Neural cell (in vitro differentiated cells): ENCODE data around the gene GABBR2. TPM values are rescaled to one million over a fixed set of nuclear protein-coding genes. Genes with fewer than 3 reads are reported as not detected.

Experiments used
- H2AFZ ChIP-seq: fragments of 200-600, 300-800 bp; sonication (generic), shearing (Covaris generic); 2 replicates; pipeline ENCODE4 v1.6.0; 2014; ENCODE audit warnings: low read depth, mild to moderate bottlenecking, antibody characterized with exemption, low read length, moderate library complexity
- H3F3A ChIP-seq: fragments of 200-600 bp; shearing (Covaris generic); 2 replicates; pipeline ENCODE4 v1.6.1; 2016; ENCODE audit warnings: mild to moderate bottlenecking, moderate library complexity, mixed read lengths, antibody characterized with exemption, low read length; ENCODE audit not compliant: insufficient read depth, poor library complexity, severe bottlenecking
- H3K27ac ChIP-seq: fragments of 200-600, 300-800 bp; sonication (generic), shearing (Covaris generic); 2 replicates; pipeline ENCODE4 v1.5.1; 2014; ENCODE audit warnings: mild to moderate bottlenecking, low read length, moderate library complexity
- H3K27me3 ChIP-seq: fragments of 300-800, 200-600 bp; sonication (generic), shearing (Covaris generic); 2 replicates; pipeline ENCODE4 v1.6.0; 2014; ENCODE audit warnings: mild to moderate bottlenecking, low read depth, low read length, moderate library complexity; ENCODE audit not compliant: insufficient read depth
- H3K36me3 ChIP-seq: fragments of 300-800, 200-600 bp; sonication (generic), shearing (Covaris generic); 2 replicates; pipeline ENCODE4 v1.5.1; 2014; ENCODE audit warnings: mild to moderate bottlenecking, antibody characterized with exemption, low read length, moderate library complexity; ENCODE audit not compliant: insufficient read depth
- H3K4me2 ChIP-seq: fragments of 300-800, 200-600 bp; sonication (generic), shearing (Covaris generic); 2 replicates; pipeline ENCODE4 v1.6.0; 2014; ENCODE audit warnings: mild to moderate bottlenecking, low read length
- H3K4me3 ChIP-seq: fragments of 300-800, 200-600 bp; sonication (generic), shearing (Covaris generic); 2 replicates; pipeline ENCODE4 v1.5.1; 2014; ENCODE audit warnings: mild to moderate bottlenecking, low read length, moderate library complexity
- H3K79me2 ChIP-seq: fragments of 200-600 bp; shearing (Covaris generic); replicated peaks from 2 replicates; pipeline ENCODE4 v1.6.0; 2014; ENCODE audit warnings: mild to moderate bottlenecking, low read length, moderate library complexity; ENCODE audit not compliant: insufficient read depth
- H3K9ac ChIP-seq: fragments of 300-800, 200-600 bp; sonication (generic), shearing (Covaris generic); 2 replicates; pipeline ENCODE4 v1.6.1; 2016; ENCODE audit warnings: mild to moderate bottlenecking, low read length, mixed read lengths
- H3K9me2 ChIP-seq: fragments of 200-600 bp; shearing (Covaris generic); 2 replicates; pipeline ENCODE4 v1.6.1; 2016; ENCODE audit warnings: mild to moderate bottlenecking, low read length, mixed read lengths; ENCODE audit not compliant: insufficient read depth
- H3K9me3 ChIP-seq: fragments of 200-600, 300-800 bp; sonication (generic), shearing (Covaris generic); 2 replicates; pipeline ENCODE4 v1.6.1; 2016; ENCODE audit warnings: mild to moderate bottlenecking, mixed run types, low read length, moderate library complexity, mixed read lengths
- H4K20me1 ChIP-seq: fragments of 200-600 bp; shearing (Covaris generic); 2 replicates; pipeline ENCODE4 v1.6.1; 2016; ENCODE audit warnings: mild to moderate bottlenecking, mixed run types; ENCODE audit not compliant: insufficient read depth
- CTCF ChIP-seq: fragments of 450-650 bp; IDR thresholded peaks from 2 replicates; pipeline ENCODE4 v1.5.1; 2014; ENCODE audit warnings: antibody characterized with exemption, mild to moderate bottlenecking, moderate library complexity; ENCODE audit not compliant: poor library complexity, severe bottlenecking
- EP300 ChIP-seq: fragments of 450-650 bp; conservative IDR thresholded peaks from 2 replicates; pipeline ENCODE4 v1.6.1; 2014; ENCODE audit warnings: antibody characterized with exemption, mild to moderate bottlenecking, moderate library complexity; ENCODE audit not compliant: poor library complexity, severe bottlenecking
- EZH2 ChIP-seq: fragments of 200-600, 300-800 bp; shearing (Covaris generic), sonication (generic); IDR thresholded peaks from 2 replicates; pipeline ENCODE4 v1.6.1; 2014; ENCODE audit warnings: antibody characterized with exemption, low read length, borderline replicate concordance, mild to moderate bottlenecking; ENCODE audit not compliant: insufficient read depth, poor library complexity, severe bottlenecking
- MXI1 ChIP-seq: fragments of 450-650 bp; conservative IDR thresholded peaks from 2 replicates; pipeline ENCODE4 v1.6.1; 2014; ENCODE audit warnings: antibody characterized with exemption, mild to moderate bottlenecking; ENCODE audit not compliant: poor library complexity, severe bottlenecking
- POLR2AphosphoS5 ChIP-seq: IDR thresholded peaks from 2 replicates; pipeline ENCODE4 v1.6.1; 2012
- RAD21 ChIP-seq: fragments of 450-650 bp; conservative IDR thresholded peaks from 2 replicates; pipeline ENCODE4 v1.6.1; 2014; ENCODE audit warnings: antibody characterized with exemption, mild to moderate bottlenecking, moderate library complexity
- REST ChIP-seq: IDR thresholded peaks from 2 replicates; pipeline ENCODE4 v1.6.1; 2012; ENCODE audit warnings: borderline replicate concordance
- SMC3 ChIP-seq: fragments of 450-650 bp; conservative IDR thresholded peaks from 2 replicates; pipeline ENCODE4 v1.6.1; 2014; ENCODE audit warnings: antibody characterized with exemption, mild to moderate bottlenecking, moderate library complexity; ENCODE audit not compliant: poor library complexity
- TAF1 ChIP-seq: IDR thresholded peaks from 2 replicates; pipeline ENCODE4 v1.6.1; 2012; ENCODE audit warnings: low read depth
- polyA plus RNA-seq: library from polyadenylated mRNA; depleted of rRNA; stranded (reverse); fragments of >200 nt; gene quantifications from 2 replicates; pipeline ENCODE4 v1.2.3, GENCODE V29; 2014

Gene GABBR2
- polyA plus RNA-seq, 1 donor from 2014 or later = 7.1 TPM

GRCh38 chr9:98736226-98736625 lies 27.5 kb upstream of the GABBR2 start:
- Histone ChIP-seq H3K9me2 (no peaks in the 10 kb centered on the region), H3K4me2 (no peak overlapping the region), H3F3A (no peaks in the 10 kb centered on the region), H3K27ac (no peak overlapping the region), H3K4me3 (no peak overlapping the region), H2AFZ (no peak overlapping the region), H4K20me1 (no peaks in the 10 kb centered on the region), H3K27me3 (no peaks in the 10 kb centered on the region), H3K36me3 (no peaks in the 10 kb centered on the region), H3K9ac (no peak overlapping the region), H3K79me2 (no peaks in the 10 kb centered on the region), H3K9me3 (no peaks in the 10 kb centered on the region)
- no peak for TF ChIP-seq POLR2AphosphoS5
- no peak for TF ChIP-seq RAD21
- no peak for TF ChIP-seq MXI1
- TF ChIP-seq SMC3 = no peak
- no peak for TF ChIP-seq EZH2
- no peak for TF ChIP-seq EP300
- TF ChIP-seq CTCF = no peak
- no peak for TF ChIP-seq REST
- no peak for TF ChIP-seq TAF1

GRCh38 chr9:98732801-98733200 lies 24.1 kb upstream of the GABBR2 start:
- H4K20me1 ChIP-seq = no peaks in the 10 kb centered on the region
- no peak overlapping the region for H3K9ac ChIP-seq
- H2AFZ ChIP-seq = no peak overlapping the region
- no peaks in the 10 kb centered on the region for H3K27me3 ChIP-seq
- TF ChIP-seq POLR2AphosphoS5 (no peak), EZH2 (no peak), SMC3 (no peak), RAD21 (no peak), REST (no peak), EP300 (no peak), MXI1 (no peak), TAF1 (no peak), CTCF (no peak)
- no peaks in the 10 kb centered on the region for H3K36me3 ChIP-seq
- H3K27ac ChIP-seq = no peak overlapping the region
- no peaks in the 10 kb centered on the region for H3F3A ChIP-seq
- no peak overlapping the region for H3K4me3 ChIP-seq
- no peaks in the 10 kb centered on the region for H3K9me2 ChIP-seq
- no peaks in the 10 kb centered on the region for H3K79me2 ChIP-seq
- no peaks in the 10 kb centered on the region for H3K9me3 ChIP-seq
- H3K4me2 ChIP-seq = no peak overlapping the region
